GM06990 (cell line): ENCODE results near the gene PAIP2B.

ENCODE experiments used
- DNase-seq: peaks from one replicate; pipeline ENCODE4 v3.0.0-alpha.2; 2011; ENCODE audit not compliant: insufficient read length; ENCODE audit errors: extremely low read depth
- H3K27me3 ChIP-seq: replicated peaks from 2 replicates; pipeline ENCODE4 v1.6.0; 2011; ENCODE audit warnings: low read length; ENCODE audit not compliant: control insufficient read depth, insufficient read depth
- H3K36me3 ChIP-seq: 2 replicates; pipeline ENCODE4 v1.5.1; 2011; ENCODE audit warnings: low read length; ENCODE audit not compliant: control insufficient read depth, insufficient read depth
- H3K4me3 ChIP-seq: replicated peaks from 2 replicates; pipeline ENCODE4 v1.5.1; 2011; ENCODE audit warnings: low read depth, mild to moderate bottlenecking, control low read depth, low read length
- TF ChIP-seq, protein P1 (sequence below): IDR thresholded peaks from 2 replicates; pipeline ENCODE4 v1.5.1; 2011; ENCODE audit warnings: low read length, control low read depth, mild to moderate bottlenecking, inconsistent platforms; ENCODE audit not compliant: insufficient read depth, poor library complexity, severe bottlenecking

PAIP2B gene

DNA sequence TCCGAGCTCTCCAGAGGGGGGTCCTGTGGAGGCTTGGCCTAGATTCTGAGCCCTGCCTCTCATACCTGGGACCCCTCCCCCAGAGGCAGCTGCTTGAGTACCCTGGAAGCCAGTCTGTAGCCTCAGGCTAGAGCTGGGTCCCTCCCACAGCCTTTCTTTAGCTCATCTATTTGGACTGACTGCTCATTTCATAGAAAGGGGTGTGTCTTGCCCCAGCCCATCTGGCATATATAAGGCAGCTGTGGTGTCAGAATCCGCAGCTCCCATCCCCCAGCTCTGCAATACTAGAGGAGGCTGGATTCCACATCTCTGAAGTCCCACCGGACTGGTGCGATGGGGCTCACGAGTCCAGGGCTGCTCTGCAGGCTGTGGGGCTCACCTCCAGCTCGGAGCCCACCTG lies 70.3 kb downstream of the PAIP2B start:
- H3K4me3 ChIP-seq, result no peak overlapping the region
- H3K27me3 ChIP-seq, result no peaks in the 10 kb centered on the region
- TF ChIP-seq, protein P1, sequence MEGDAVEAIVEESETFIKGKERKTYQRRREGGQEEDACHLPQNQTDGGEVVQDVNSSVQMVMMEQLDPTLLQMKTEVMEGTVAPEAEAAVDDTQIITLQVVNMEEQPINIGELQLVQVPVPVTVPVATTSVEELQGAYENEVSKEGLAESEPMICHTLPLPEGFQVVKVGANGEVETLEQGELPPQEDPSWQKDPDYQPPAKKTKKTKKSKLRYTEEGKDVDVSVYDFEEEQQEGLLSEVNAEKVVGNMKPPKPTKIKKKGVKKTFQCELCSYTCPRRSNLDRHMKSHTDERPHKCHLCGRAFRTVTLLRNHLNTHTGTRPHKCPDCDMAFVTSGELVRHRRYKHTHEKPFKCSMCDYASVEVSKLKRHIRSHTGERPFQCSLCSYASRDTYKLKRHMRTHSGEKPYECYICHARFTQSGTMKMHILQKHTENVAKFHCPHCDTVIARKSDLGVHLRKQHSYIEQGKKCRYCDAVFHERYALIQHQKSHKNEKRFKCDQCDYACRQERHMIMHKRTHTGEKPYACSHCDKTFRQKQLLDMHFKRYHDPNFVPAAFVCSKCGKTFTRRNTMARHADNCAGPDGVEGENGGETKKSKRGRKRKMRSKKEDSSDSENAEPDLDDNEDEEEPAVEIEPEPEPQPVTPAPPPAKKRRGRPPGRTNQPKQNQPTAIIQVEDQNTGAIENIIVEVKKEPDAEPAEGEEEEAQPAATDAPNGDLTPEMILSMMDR, result no peak
- no peak for DNase-seq
- H3K36me3 ChIP-seq, result no peaks in the 10 kb centered on the region

DNA sequence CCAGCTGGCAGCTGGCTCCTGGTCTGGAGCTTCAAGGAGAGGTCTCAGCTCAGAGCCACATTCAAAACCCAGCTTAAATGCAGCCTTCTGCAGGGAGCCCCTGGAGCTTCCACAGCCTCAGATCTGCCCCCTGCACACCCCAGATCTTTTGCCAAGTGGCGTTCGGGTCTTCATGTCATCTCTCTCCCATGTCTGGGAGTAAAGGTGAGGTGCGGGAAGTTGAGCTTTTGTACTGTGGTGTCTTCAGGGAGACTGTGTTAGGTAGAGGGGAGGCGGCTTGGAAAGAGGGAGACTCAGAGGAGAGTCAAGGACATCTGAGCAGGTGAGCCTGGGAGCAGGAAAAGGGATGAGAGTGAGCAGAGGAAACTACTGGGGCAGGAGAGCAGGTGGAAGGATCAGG lies 71.1 kb downstream of the PAIP2B start:
- Histone ChIP-seq H3K36me3 (no peaks in the 10 kb centered on the region), H3K27me3 (no peaks in the 10 kb centered on the region), H3K4me3 (no peak overlapping the region)
- TF ChIP-seq, protein P1, result no peak
- no peak for DNase-seq

DNA sequence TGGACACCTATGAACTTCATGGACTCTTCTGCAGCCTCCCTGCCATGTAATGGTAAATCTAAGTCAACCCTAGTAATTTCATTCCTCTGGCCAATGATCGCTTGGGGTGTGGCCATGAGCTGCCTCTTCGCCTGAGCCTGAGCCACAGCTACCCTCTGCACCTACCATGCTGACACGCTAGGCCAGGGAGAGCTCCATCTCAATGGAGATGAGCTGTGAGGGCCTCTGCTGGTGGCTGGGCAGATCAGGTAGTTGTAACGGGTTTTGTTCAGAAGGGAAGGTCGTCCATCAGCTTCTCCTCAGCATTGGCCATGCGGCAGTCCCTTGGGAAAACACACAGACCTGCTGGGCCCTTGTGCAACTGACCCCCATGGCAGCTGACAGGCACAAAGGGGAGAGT lies 72.1 kb downstream of the PAIP2B start:
- peaks cover 5% of the 10 kb centered on the region for H3K36me3 ChIP-seq
- H3K27me3 ChIP-seq, result no peaks in the 10 kb centered on the region
- H3K4me3 ChIP-seq, result no peak overlapping the region
- TF ChIP-seq, protein P1, result peak; percentile 60
- DNase-seq, result peak; percentile 30

DNA sequence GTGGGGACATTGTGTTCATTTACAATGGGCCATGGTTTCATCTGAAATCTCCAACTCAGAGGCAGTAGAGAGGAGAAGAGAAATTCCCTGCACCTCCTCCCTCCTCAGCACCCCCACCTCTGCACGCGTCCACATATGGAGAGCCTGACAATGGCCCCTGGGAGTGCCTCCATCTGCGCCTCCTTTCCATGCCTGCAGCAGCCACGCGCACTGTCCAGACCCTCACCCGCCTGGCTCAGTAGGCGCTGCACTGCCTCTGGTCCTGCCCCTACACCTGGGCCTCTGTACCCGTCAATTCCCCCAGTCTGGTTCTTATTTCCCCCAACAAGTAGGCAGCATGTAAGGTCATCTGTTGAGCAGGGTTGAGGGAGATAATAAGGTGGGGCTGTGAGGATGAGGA lies 72.6 kb downstream of the PAIP2B start:
- Histone ChIP-seq H3K4me3 (no peak overlapping the region), H3K36me3 (peaks cover 7% of the 10 kb centered on the region), H3K27me3 (no peaks in the 10 kb centered on the region)
- TF ChIP-seq, protein P1, result no peak
- DNase-seq, result no peak

DNA sequence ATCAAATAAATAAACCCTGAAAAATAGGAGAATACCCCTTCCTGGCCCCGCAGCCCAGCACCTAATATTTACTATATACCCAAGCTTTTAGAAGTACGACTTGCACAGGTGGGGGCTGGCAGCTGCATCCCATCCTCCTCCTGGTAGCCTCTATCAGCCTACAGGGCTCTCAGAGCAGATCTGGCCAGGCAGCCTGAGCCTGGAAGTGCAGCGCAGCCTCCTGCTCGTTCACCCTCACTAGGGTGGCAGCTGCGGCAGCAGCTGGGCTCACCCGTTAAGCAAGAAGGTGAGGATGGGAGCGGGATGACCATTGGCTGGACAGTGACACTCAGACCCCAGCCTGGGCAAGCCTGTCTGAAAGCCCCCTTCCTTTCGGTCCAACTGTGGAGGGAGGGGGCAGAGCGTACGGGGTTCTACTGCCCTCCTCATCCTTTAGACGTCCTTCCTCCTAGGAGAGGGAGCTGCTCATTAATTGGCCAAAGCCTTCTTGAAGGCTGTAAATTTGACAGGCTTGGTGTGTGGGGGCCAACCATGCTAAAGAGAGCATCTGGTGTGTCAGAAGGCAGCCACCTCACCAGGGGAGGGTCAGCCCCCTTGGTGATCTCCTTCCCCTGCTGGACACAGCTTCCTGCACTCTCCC lies 73.2 kb downstream of the PAIP2B start:
- no peak overlapping the region for H3K4me3 ChIP-seq
- no peak for DNase-seq
- peaks cover 9% of the 10 kb centered on the region for H3K36me3 ChIP-seq
- no peaks in the 10 kb centered on the region for H3K27me3 ChIP-seq
- TF ChIP-seq, protein P1, result no peak

DNA sequence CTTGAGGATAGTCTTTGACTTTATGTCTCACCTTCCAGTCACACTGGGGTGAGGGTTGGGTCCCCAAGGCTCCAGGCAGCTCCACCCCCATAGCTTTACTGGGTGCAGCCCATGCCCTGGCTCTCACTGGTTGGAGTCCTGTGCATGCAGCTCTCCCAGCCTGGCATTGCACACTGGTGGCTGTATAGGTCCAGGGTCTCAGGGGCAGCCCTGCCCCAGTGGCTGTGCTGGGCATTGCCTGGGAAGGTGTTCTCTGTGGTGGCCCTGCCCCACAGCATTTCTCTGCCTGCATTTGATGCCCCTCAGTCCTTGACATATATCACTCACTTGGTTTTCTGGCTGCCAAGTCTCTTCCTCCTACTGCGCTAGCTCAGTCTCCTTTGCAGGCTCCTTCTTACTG lies 75.3 kb downstream of the PAIP2B start:
- Histone ChIP-seq H3K36me3 (peaks cover 13% of the 10 kb centered on the region), H3K4me3 (no peak overlapping the region), H3K27me3 (no peaks in the 10 kb centered on the region)
- TF ChIP-seq, protein P1, result no peak
- no peak for DNase-seq
